ENCODE measurements around the gene KCNAB1. TPM values are rescaled to one million over a fixed set of nuclear protein-coding genes. Genes with fewer than 3 reads are reported as not detected.
"Not testable (repeated sequence)": the region's sequence is repeated elsewhere in the genome, so short reads cannot be mapped to it uniquely, and the experiment has no call there.

The KCNAB1 gene
- total and polyA plus RNA-seq, 2 donors (not counting 3 experiments of a cell fraction or from before 2014, with no cell fraction given), result 0.21 TPM; not detected in 1

DNA sequence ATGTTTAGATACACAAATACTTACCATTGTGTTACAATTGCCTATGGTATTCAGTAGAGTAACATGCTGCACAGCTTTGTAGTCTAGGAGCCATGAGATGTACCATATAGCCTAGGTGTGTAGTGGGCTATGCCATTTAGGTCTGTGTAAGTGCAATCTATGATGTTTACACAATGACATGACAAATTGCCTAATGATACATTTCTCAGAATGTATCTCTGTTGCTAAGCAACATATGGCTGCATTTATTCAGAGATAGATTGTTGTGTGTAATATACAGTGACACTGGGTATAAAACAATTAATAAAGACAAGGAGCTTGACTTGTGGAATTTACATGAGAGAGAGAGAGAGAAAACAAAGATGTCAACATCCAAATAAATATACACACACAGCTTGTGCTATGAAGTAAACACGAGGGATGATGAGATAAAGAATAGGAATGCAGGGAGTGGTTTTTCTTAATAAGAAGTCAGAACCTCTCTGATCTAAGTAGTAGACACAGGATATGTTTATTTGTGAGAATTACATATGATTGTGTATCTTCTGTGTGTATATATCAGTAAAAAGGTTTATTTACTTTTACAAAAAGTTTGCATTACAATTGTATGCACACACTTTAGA is 110.0 kb downstream of the KCNAB1 start:
- no peaks in the 10 kb centered on the region for H3K9me3 ChIP-seq (replicated peaks; ENCODE audit: control insufficient read depth, insufficient read depth, low read length)
- DNase-seq (ENCODE audit: low read depth, low spot score) (no peak), FAIRE-seq (no peak)
- POLR2A ChIA-PET, result no interaction called here
- CTCF ChIA-PET, result interaction anchor here (1.1 to 1.3 kb wide), 2 partner anchors 19 to 22 kb away, joined by 3 to 5 read pairs; no protein-coding TSS in a partner anchor
- no peaks in the 10 kb centered on the region for H4K20me1 ChIP-seq (replicated peaks; ENCODE audit: control insufficient read depth, extremely low read depth, insufficient read depth, low read length)
- intact Hi-C loops (cut with micrococcal nuclease), result no loop called here
- no peak overlapping the region for H3K27ac ChIP-seq (ENCODE audit: insufficient read depth, low read depth, low read length)
- H3K4me1 ChIP-seq (ENCODE audit: control insufficient read depth, extremely low read depth, insufficient read depth, low read length), result no peaks in the 10 kb centered on the region
- dilution Hi-C loops (cut with MboI; ENCODE audit: extremely low pct_ligation_motif_present, low sequenced_read_pairs), result no loop called here
- H3K9me1 ChIP-seq (replicated peaks; ENCODE audit: control insufficient read depth, extremely low read depth, insufficient read depth, low read length), result no peaks in the 10 kb centered on the region
- H3K27me3 ChIP-seq (ENCODE audit: control insufficient read depth in 2 of 2, insufficient read depth in 2 of 2, low read length in 2 of 2), result no peaks in the 10 kb centered on the region
- H2AFZ ChIP-seq (ENCODE audit: low read depth, low read length), result no peak overlapping the region
- H3K36me3 ChIP-seq (ENCODE audit: control insufficient read depth in 2 of 2, extremely low read depth in 1 of 2, insufficient read depth in 2 of 2, low read length in 2 of 2), result no peaks in the 10 kb centered on the region
- TF ChIP-seq EZH2 (IDR thresholded peaks at IDR 0.05; ENCODE audit: borderline replicate concordance, low read depth, low read length, severe bottlenecking) (no peak), JUN (IDR thresholded peaks at IDR 0.05; ENCODE audit: borderline replicate concordance, insufficient read depth, insufficient read length, low read depth) (no peak), POLR2A (IDR thresholded peaks at IDR 0.05; ENCODE audit: low read depth, low read length) (no peak), FOS (IDR thresholded peaks at IDR 0.05; ENCODE audit: borderline replicate concordance, insufficient read depth, low read length) (no peak)
- TF ChIP-seq, protein P1, sequence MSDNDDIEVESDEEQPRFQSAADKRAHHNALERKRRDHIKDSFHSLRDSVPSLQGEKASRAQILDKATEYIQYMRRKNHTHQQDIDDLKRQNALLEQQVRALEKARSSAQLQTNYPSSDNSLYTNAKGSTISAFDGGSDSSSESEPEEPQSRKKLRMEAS (IDR thresholded peaks at IDR 0.05; ENCODE audit: insufficient read depth, insufficient read length), result no peak
- TF ChIP-seq, protein P2, sequence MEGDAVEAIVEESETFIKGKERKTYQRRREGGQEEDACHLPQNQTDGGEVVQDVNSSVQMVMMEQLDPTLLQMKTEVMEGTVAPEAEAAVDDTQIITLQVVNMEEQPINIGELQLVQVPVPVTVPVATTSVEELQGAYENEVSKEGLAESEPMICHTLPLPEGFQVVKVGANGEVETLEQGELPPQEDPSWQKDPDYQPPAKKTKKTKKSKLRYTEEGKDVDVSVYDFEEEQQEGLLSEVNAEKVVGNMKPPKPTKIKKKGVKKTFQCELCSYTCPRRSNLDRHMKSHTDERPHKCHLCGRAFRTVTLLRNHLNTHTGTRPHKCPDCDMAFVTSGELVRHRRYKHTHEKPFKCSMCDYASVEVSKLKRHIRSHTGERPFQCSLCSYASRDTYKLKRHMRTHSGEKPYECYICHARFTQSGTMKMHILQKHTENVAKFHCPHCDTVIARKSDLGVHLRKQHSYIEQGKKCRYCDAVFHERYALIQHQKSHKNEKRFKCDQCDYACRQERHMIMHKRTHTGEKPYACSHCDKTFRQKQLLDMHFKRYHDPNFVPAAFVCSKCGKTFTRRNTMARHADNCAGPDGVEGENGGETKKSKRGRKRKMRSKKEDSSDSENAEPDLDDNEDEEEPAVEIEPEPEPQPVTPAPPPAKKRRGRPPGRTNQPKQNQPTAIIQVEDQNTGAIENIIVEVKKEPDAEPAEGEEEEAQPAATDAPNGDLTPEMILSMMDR (IDR thresholded peaks at IDR 0.05; ENCODE audit: extremely low read depth in 1 of 2, insufficient read depth in 1 of 2, low read depth in 1 of 2, low read length in 2 of 2), result no peak
- H3K9ac ChIP-seq (replicated peaks; ENCODE audit: extremely low read depth, insufficient read depth, low read length), result no peak overlapping the region
- H3K4me3 ChIP-seq (replicated peaks in 1 of 3; ENCODE audit: insufficient read depth in 1 of 3, low read depth in 1 of 3, low read length in 3 of 3), result no peak overlapping the region
- H3K4me2 ChIP-seq (ENCODE audit: insufficient read depth, low read length), result no peak overlapping the region
- BruUV-seq (replicated peaks), result no TSS peak
- H3K79me2 ChIP-seq (ENCODE audit: control insufficient read depth, insufficient read depth, low read length), result no peaks in the 10 kb centered on the region

DNA sequence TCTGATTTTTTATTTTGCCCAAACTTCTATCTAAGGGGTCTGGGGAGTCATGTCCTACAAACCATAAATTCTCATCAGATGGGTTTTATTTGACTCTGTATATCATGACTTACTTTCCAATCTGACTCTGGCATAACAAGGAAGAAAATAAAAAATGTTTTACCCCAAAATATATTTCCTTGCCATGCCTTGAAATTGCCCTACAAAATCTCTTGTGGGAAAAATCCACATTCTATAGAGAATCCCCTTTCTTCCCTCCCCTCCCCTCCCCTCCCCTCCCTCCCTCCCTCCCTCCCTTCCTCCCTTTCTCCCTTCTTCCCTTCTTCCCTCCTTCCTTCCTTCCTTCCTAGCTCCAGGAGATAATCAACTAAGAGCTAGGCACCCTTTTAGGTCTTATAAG is 110.8 kb downstream of the KCNAB1 start:
- H4K20me1 ChIP-seq (replicated peaks; ENCODE audit: control insufficient read depth, extremely low read depth, insufficient read depth, low read length); H3K4me1 ChIP-seq (ENCODE audit: control insufficient read depth, extremely low read depth, insufficient read depth, low read length); H2AFZ ChIP-seq (ENCODE audit: low read depth, low read length); H3K4me3 ChIP-seq (replicated peaks in 1 of 3; ENCODE audit: insufficient read depth in 1 of 3, low read depth in 1 of 3, low read length in 3 of 3); FAIRE-seq; H3K79me2 ChIP-seq (ENCODE audit: control insufficient read depth, insufficient read depth, low read length); H3K9me1 ChIP-seq (replicated peaks; ENCODE audit: control insufficient read depth, extremely low read depth, insufficient read depth, low read length); intact Hi-C loops (cut with micrococcal nuclease); DNase-seq (ENCODE audit: low read depth, low spot score); H3K36me3 ChIP-seq (ENCODE audit: control insufficient read depth in 2 of 2, extremely low read depth in 1 of 2, insufficient read depth in 2 of 2, low read length in 2 of 2); H3K4me2 ChIP-seq (ENCODE audit: insufficient read depth, low read length); H3K9ac ChIP-seq (replicated peaks; ENCODE audit: extremely low read depth, insufficient read depth, low read length); H3K27me3 ChIP-seq (ENCODE audit: control insufficient read depth in 2 of 2, insufficient read depth in 2 of 2, low read length in 2 of 2); H3K27ac ChIP-seq (ENCODE audit: insufficient read depth, low read depth, low read length); POLR2A ChIA-PET; H3K9me3 ChIP-seq (replicated peaks; ENCODE audit: control insufficient read depth, insufficient read depth, low read length); BruUV-seq (replicated peaks); dilution Hi-C loops (cut with MboI; ENCODE audit: extremely low pct_ligation_motif_present, low sequenced_read_pairs): not testable (repeated sequence)
- CTCF ChIA-PET, result interaction anchor here (1.1 to 1.3 kb wide), 2 partner anchors 19 to 21 kb away, joined by 3 to 5 read pairs; no protein-coding TSS in a partner anchor

Measured in endothelial cell of umbilical vein (primary cell).